ENCODE measurements around the gene KCNS3. TPM values are rescaled to one million over a fixed set of nuclear protein-coding genes. Genes with fewer than 3 reads are reported as not detected.

Gene KCNS3
- total and polyA plus RNA-seq, 9 of the 15 experiments (the other 6 are each of a cell fraction or from before 2014, with no cell fraction given) = 0.01 to 0.75 (median 0.25) TPM

- H2AFZ ChIP-seq (ENCODE audit: low read depth, low read length) = no peak overlapping the region
- TF ChIP-seq U2AF1 (optimal IDR thresholded peaks at IDR 0.05; ENCODE audit: low read depth, low read length) (no peak), E2F8 (IDR thresholded peaks at IDR 0.05; ENCODE audit: low read depth, partially characterized antibody) (no peak), NFIC (IDR thresholded peaks at IDR 0.05) (peak; percentile 88), NFIX (CRISPR knock-in tag; IDR thresholded peaks at IDR 0.05; ENCODE audit: low read depth) (peak; percentile 31; the same call in 1 of the 2 replicates)
- H3K4me1 ChIP-seq (replicated peaks in 1 of 2; ENCODE audit: control insufficient read depth in 2 of 2, insufficient read depth in 2 of 2, low read length in 2 of 2) = no peaks in the 10 kb centered on the region
- no TSS peak for BruUV-seq (replicated peaks)
- ChIA-PET CTCF (ENCODE audit: low intra/inter-chr PET ratio) (no interaction called here), POLR2A (interaction anchor here (0.7 kb wide), 1 partner anchor 31 kb away, joined by 3 read pairs; no protein-coding TSS in a partner anchor)
- intact Hi-C loops (cut with micrococcal nuclease) = no loop called here
- ATAC-seq (no peak), DNase-seq (ENCODE audit: extremely low read depth in 1 of 4, low spot score in 3 of 4) (peak in 1 of 4 experiments; percentile 7), FAIRE-seq (no peak)
- no peak overlapping the region for H3K4me2 ChIP-seq (ENCODE audit: insufficient read depth, low read length)
- no peaks in the 10 kb centered on the region for H3K9me3 ChIP-seq (replicated peaks; ENCODE audit: control insufficient read depth, insufficient read depth, low read depth, low read length)
- H3K9me1 ChIP-seq (ENCODE audit: control insufficient read depth, insufficient read depth, low read length) = no peaks in the 10 kb centered on the region
- no peaks in the 10 kb centered on the region for H4K20me1 ChIP-seq (replicated peaks; ENCODE audit: control insufficient read depth, insufficient read depth, low read length)
- in situ Hi-C loops (cut with MboI) = no loop called here
- H3K36me3 ChIP-seq (ENCODE audit: control insufficient read depth, insufficient read depth, low read length) = no peaks in the 10 kb centered on the region
- H3K4me3 ChIP-seq = no peak overlapping the region
- H3K27ac ChIP-seq (ENCODE audit: extremely low read depth, low read depth, low read length) = no peak overlapping the region
- WGBS (ENCODE audit: insufficient coverage, low coverage, missing lambda C conversion rate) = 0% methylated on average over 5 of the region's 5 CpGs
- no peaks in the 10 kb centered on the region for H3K79me2 ChIP-seq (ENCODE audit: control insufficient read depth, insufficient read depth, low read length)
- H3K9ac ChIP-seq (ENCODE audit: insufficient read depth in 1 of 2, low read depth in 2 of 2, low read length in 2 of 2) = no peak overlapping the region
- H3K27me3 ChIP-seq (ENCODE audit: control insufficient read depth in 2 of 2, insufficient read depth in 2 of 2, low read length in 2 of 2) = no peaks in the 10 kb centered on the region; a peak in 1 of 5 replicates
Measured at GRCh38 chr2:17901246-17901645, 22.8 kb downstream of the KCNS3 start.
